KOPT-K1 (cell line): ENCODE measurements around the gene HPCAL1.
"Not testable (repeated sequence)": the region's sequence is repeated elsewhere in the genome, so short reads cannot be mapped to it uniquely, and the experiment has no call there.

Experiments
- H3K27ac ChIP-seq: fragments of 200-600 bp; sonication (generic); 2 replicates; pipeline ENCODE4 v1.5.1; 2016; ENCODE audit warnings: antibody characterized with exemption, mild to moderate bottlenecking, low read depth, low read length; ENCODE audit not compliant: poor library complexity, severe bottlenecking
- H3K36me3 ChIP-seq: fragments of 200-600 bp; sonication (generic); 2 replicates; pipeline ENCODE4 v1.5.1; 2017; ENCODE audit warnings: antibody characterized with exemption, mild to moderate bottlenecking, low read length, moderate library complexity; ENCODE audit not compliant: insufficient read depth
- H3K9me3 ChIP-seq: fragments of 200-600 bp; sonication (generic); 2 replicates; pipeline ENCODE4 v1.5.1; 2017; ENCODE audit warnings: antibody characterized with exemption, low read length, mild to moderate bottlenecking; ENCODE audit not compliant: insufficient read depth, poor library complexity, severe bottlenecking

The HPCAL1 gene

DNA sequence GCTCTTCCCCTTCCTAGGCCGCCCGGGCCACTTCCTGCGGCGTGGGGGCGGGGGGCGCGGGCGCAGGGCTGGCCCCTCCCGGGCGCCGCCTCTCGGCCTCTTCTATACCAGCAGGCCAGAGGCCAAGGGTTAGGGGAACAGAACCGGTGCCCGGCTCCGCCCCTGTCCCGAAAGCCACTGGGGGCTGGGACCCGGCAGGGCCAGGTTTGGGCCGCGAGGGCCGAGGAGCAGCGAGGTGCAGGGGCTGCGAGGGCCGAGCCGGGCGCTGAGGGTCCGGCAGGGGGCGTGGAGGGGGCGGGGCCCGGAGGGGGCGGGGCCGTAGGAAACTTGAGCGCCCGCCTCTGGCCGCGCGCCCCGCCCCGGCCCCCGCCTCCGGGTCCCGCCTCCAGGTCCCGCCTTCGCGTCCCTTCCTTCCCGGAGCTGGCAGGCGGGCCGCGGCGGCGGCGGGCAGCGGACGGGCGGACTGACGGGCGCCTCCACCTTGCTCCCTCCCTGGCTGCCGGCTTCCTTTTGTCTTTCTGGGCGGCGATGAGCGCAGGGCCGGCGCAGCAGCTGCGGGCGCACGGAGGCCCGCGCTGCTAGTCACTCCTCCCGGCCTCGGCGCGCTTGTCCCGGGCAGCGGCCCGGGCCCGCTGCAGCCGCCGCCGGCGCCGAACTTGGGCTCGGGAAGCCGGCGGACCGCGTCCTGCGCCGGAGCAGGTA is at the start of gene HPCAL1:
Gene HPCAL1, plus strand, starts transcription at position 426 of the 702 bp plus-strand sequence. CDS start 116,854 bp downstream, outside the sequence.
- Histone ChIP-seq H3K36me3 (no peaks in the 10 kb centered on the region), H3K9me3 (no peaks in the 10 kb centered on the region), H3K27ac (peak within 1 kb of the TSS; percentile 53)

GRCh38 chr2:10253596-10254372 is 48.9 kb upstream of the HPCAL1 start:
- H3K27ac ChIP-seq = no peak overlapping the region
- peaks cover 18% of the 10 kb centered on the region for H3K9me3 ChIP-seq
- no peaks in the 10 kb centered on the region for H3K36me3 ChIP-seq

- Histone ChIP-seq H3K9me3 (peaks cover 12% of the 10 kb centered on the region), H3K27ac (no peak overlapping the region)
These were observed 48.1 kb upstream of the HPCAL1 start for GRCh38 chr2:10254373-10255188.

DNA sequence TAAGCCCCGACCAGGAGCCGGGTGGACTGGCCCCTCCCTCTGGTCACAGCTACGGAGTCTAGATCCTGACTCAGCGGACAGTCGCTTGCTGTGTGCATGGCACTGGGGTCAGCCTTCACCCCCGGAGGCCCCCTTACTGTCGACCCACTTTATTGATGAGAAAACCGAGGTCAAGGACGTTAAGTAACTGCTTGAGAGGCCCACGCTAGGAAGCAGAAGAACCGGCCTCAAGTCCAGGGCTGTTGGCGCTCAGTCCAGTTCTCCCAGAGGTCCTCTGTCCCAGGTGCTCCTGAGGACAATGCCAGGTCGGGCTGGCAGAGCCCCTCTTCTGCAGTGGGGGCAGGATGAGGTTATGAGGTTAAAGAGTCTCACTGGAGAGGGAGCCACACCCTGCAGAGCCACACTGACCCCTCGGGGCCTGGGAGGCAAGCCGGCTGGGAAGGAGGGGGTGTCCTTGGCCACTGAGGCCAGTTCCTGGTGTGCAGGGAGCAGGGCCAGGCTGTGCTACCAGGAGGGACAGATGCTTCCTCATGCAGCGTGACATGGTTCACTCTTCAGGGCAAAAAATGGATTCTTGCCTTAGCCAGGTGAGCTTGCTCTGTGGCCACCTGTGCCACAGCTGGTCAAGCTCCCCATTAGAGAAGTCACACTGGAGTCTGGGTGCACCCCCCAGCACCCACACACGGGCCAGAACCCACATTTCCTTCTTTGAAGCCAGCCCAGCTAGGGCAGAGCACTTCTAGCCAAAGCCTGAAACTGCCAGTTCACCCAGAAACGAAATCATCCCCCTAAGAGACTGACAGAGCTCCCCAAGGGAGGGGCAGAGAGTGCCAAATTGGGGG is 47.3 kb upstream of the HPCAL1 start:
- no peaks in the 10 kb centered on the region for H3K36me3 ChIP-seq
- no peak overlapping the region for H3K27ac ChIP-seq

More at GRCh38 chr2:10254373-10255188, 48.1 kb upstream of the HPCAL1 start:
- no peaks in the 10 kb centered on the region for H3K36me3 ChIP-seq

DNA sequence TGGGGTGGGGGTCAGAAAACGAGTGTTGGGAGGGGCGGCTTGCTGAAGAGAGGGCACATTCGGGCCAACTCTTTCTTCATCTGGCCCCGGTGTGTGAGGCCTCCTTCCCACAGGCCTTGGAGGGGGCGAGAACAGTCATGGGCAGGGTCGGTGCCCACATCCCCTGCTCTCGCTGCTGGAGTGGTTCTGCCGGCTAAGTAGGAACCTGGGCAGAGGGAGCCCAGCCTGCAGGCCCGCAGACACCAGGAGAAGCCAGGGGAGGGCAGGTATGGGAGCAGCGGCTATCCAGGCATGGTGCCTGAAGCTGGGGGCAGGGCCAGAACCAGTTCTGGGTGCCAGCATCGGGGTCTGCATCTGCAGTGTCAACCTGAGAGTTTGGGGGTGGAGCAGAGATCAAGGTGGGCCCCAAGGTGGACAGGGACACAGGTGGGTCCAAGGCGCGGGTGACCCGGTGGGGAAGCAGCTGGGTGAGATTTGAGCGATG is 46.6 kb upstream of the HPCAL1 start:
- H3K9me3 ChIP-seq = no peaks in the 10 kb centered on the region
- no peak overlapping the region for H3K27ac ChIP-seq
- no peaks in the 10 kb centered on the region for H3K36me3 ChIP-seq

More for the DNA sequence above, 47.3 kb upstream of the HPCAL1 start:
- H3K9me3 ChIP-seq = peaks cover 4% of the 10 kb centered on the region

- H3K36me3 ChIP-seq = no peaks in the 10 kb centered on the region
- H3K9me3 ChIP-seq = no peaks in the 10 kb centered on the region
- H3K27ac ChIP-seq = no peak overlapping the region
These were observed 46.1 kb upstream of the HPCAL1 start for GRCh38 chr2:10256515-10257031.

DNA sequence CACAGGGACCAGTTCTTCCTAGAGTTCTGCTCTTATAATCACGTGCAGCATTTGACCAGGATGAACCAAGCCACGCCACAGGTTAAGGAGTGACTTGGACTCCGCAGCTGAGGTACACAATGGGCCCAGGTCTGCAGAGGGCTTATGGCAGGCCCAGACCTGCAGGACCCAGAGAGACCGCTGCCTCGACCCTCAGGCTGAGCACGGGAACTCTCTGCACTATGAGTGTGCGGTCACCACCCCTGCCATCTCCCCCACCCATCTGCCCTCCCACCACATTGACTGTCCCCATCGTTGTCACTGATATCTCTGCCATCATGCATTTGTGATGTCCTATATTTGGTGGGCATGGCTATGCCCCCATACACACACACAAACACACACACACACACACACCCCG is 45.7 kb upstream of the HPCAL1 start:
- Histone ChIP-seq H3K9me3 (no peaks in the 10 kb centered on the region), H3K36me3 (no peaks in the 10 kb centered on the region), H3K27ac (no peak overlapping the region)

DNA sequence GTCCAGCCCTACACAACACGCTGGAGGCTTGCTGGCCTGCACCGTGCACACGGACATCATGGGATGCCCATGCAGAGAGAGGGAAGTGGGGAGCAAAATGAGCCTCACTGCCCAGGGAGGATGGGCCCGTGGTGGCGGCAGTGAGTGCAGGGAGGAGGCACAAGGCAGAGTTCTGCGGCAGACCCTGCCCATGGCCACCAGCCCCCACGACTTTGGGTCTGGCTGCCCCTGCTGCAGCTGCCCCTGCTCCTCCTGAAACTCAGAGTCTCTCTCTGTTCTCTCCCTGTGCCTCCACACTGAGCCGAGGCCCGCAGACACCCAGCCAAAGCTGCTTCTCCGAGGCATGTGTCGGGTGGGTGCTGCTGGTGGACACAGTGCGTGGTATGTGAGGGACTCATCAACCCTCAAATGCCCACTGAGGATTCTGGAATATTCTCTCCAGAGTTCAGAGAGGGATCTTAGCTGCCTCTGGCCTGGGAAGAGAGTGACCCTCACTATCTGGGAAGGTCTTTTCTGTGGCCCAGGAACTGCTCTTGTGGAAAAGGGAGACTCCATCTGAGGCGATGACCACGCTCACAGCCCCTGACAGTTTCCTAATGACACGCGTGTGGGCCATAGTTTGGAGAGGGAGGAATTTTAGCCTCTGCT is 45.1 kb upstream of the HPCAL1 start:
- Histone ChIP-seq H3K36me3 (no peaks in the 10 kb centered on the region), H3K9me3 (no peaks in the 10 kb centered on the region), H3K27ac (no peak overlapping the region)

- no peaks in the 10 kb centered on the region for H3K36me3 ChIP-seq
- no peaks in the 10 kb centered on the region for H3K9me3 ChIP-seq
- H3K27ac ChIP-seq = no peak overlapping the region
These were observed 44.4 kb upstream of the HPCAL1 start for GRCh38 chr2:10258326-10258725.

GRCh38 chr2:10258726-10259125 is 44.0 kb upstream of the HPCAL1 start:
- Histone ChIP-seq H3K36me3 (no peaks in the 10 kb centered on the region), H3K9me3 (no peaks in the 10 kb centered on the region), H3K27ac (no peak overlapping the region)

- no peaks in the 10 kb centered on the region for H3K9me3 ChIP-seq
- no peak overlapping the region for H3K27ac ChIP-seq
- no peaks in the 10 kb centered on the region for H3K36me3 ChIP-seq
These were observed 42.6 kb upstream of the HPCAL1 start for GRCh38 chr2:10260130-10260529.

GRCh38 chr2:10263526-10263925 is 39.2 kb upstream of the HPCAL1 start:
- not testable (repeated sequence) for H3K9me3 ChIP-seq, H3K36me3 ChIP-seq, H3K27ac ChIP-seq

GRCh38 chr2:10264506-10265328 is 38.0 kb upstream of the HPCAL1 start:
- Histone ChIP-seq H3K36me3 (no peaks in the 10 kb centered on the region), H3K9me3 (no peaks in the 10 kb centered on the region), H3K27ac (no peak overlapping the region)
